D721Med (cell line): ENCODE measurements around the gene RELL2.

Source experiments
- DNase-seq: peaks from one replicate; pipeline ENCODE4 v3.0.0; 2011; ENCODE audit warnings: low spot score; ENCODE audit not compliant: insufficient read length
- FAIRE-seq: peaks from 2 replicates; lab custom pipeline; 2011; peaks lifted over from hg19 to GRCh38; lab: Jason Lieb, UNC
- TF ChIP-seq, protein P1 (sequence below): IDR thresholded peaks from 2 replicates; pipeline ENCODE4 v1.5.1; 2012; ENCODE audit warnings: mild to moderate bottlenecking, control low read depth; ENCODE audit not compliant: insufficient read depth; ENCODE audit errors: missing control alignments

RELL2 gene

GRCh38 chr5:141665995-141666940 is 29.5 kb downstream of the RELL2 start:
- no peak for FAIRE-seq
- TF ChIP-seq, protein P1, sequence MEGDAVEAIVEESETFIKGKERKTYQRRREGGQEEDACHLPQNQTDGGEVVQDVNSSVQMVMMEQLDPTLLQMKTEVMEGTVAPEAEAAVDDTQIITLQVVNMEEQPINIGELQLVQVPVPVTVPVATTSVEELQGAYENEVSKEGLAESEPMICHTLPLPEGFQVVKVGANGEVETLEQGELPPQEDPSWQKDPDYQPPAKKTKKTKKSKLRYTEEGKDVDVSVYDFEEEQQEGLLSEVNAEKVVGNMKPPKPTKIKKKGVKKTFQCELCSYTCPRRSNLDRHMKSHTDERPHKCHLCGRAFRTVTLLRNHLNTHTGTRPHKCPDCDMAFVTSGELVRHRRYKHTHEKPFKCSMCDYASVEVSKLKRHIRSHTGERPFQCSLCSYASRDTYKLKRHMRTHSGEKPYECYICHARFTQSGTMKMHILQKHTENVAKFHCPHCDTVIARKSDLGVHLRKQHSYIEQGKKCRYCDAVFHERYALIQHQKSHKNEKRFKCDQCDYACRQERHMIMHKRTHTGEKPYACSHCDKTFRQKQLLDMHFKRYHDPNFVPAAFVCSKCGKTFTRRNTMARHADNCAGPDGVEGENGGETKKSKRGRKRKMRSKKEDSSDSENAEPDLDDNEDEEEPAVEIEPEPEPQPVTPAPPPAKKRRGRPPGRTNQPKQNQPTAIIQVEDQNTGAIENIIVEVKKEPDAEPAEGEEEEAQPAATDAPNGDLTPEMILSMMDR, result no peak
- DNase-seq, result no peak

- DNase-seq (no peak), FAIRE-seq (no peak)
- TF ChIP-seq, protein P1, result no peak
Measured at GRCh38 chr5:141668601-141669265, 31.9 kb downstream of the RELL2 start.

DNA sequence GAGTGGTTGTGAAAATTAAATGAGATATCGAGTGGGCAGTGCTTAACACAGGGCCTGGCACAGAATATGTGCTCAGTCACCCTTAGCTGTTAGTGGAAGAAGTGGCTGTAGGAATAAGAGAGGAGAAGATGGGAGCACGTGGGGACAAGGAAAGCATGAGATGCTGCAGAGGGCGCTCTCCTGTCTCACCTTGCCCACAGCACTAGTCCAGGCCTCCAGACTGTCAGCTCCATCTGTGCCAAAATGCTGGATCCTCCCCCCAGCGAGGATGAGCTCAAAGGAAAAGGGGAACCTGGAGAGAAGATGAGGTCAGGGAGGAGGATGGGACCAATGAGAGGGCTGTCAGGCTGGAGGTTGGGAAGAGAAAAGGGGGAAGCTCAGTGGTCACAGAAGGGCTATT is 32.7 kb downstream of the RELL2 start:
- DNase-seq, result no peak
- FAIRE-seq, result no peak
- TF ChIP-seq, protein P1, result no peak

DNA sequence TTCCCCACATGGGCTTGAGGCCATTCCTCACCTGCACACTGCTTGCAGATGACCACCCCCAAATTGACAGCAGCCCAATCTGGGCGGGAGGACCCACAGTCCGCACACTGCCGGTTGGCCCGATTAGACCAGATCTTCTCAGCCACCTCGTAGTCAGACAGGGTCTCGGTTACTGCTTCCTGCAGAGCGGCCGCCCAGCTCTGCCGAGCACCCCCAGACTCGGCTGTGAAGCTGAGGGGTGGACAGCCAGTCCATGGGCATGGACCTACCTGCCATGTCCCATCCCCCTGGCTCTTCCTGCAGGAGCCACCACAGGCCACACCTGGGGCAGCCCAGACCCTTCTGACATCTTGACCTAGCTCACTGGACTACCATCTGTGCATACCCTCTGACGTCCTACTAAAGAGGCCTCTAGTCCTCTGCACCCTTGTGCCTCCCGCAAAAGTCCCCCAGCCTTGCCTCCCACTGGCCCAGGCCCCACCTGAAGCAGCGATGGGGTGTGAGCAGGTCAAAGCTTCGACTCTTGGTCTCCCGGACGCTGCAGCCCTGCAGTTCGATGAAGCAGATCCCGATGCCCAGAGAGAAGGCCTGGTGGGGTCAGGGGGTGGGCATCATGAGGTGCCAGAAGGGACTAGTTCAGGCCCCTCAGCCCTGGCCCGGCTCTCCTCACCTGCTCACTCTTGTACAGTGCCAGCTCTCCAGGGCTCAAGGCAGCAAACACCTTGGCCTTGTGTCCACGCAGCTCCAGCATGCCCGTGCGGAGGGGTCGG is 35.5 kb downstream of the RELL2 start:
- no peak for FAIRE-seq
- no peak for DNase-seq
- TF ChIP-seq, protein P1, result no peak

GRCh38 chr5:141672841-141673813 is 36.3 kb downstream of the RELL2 start:
- DNase-seq, result no peak
- TF ChIP-seq, protein P1, result no peak
- no peak for FAIRE-seq

GRCh38 chr5:141674747-141675146 is 38.0 kb downstream of the RELL2 start:
- TF ChIP-seq, protein P1, result no peak
- FAIRE-seq (no peak), DNase-seq (no peak)
